ENCODE data around the gene ZNF699. TPM values are rescaled to one million over a fixed set of nuclear protein-coding genes. Genes with fewer than 3 reads are reported as not detected.

ZNF699 gene
- total and polyA plus RNA-seq, 2 of the 13 experiments (the other 11 are each of a cell fraction or from before 2014, with no cell fraction given) = 0.33 to 2.2 TPM

GRCh38 chr19:9353011-9353410, 43.4 kb upstream of the ZNF699 start (continued):
- TF ChIP-seq ZNF280D (CRISPR knock-in tag; IDR thresholded peaks at IDR 0.05) = no peak
- TF ChIP-seq HNF4A (CRISPR knock-in tag; IDR thresholded peaks at IDR 0.05) = peak; percentile 67
- peak; percentile 49; the same call in 1 of the 2 replicates for TF ChIP-seq AHDC1 (CRISPR knock-in tag; IDR thresholded peaks at IDR 0.05; ENCODE audit: borderline replicate concordance)
- no peak for TF ChIP-seq ZNF768 (CRISPR knock-in tag; IDR thresholded peaks at IDR 0.05)
- peak; percentile 28; the same call in 1 of the 2 replicates for TF ChIP-seq FOXA3 (CRISPR knock-in tag; IDR thresholded peaks at IDR 0.05)
